ENCODE measurements around the gene SRGAP3.

The SRGAP3 gene

DNA sequence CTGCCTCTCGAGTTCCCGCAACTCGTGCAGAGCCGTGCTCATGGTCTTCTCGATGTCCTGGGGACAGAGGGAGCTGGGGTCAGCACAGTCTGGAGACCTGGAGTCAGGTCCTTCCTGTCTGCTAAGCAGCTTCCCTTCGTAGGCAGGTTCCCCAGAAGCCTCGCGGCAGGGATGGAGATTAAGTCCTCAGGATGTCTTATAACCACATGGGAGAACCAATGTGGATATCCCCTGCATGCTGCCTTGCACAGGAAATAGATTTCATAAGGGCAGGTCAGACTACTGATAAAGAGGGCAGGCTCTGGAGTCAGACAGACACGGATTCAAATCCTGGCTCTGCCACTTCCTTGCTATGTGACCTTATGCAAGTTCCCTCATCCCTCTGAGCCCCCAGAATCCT is 263.6 kb downstream of the SRGAP3 start:
- no peak for DNase-seq (ENCODE audit: low read depth)

DNA sequence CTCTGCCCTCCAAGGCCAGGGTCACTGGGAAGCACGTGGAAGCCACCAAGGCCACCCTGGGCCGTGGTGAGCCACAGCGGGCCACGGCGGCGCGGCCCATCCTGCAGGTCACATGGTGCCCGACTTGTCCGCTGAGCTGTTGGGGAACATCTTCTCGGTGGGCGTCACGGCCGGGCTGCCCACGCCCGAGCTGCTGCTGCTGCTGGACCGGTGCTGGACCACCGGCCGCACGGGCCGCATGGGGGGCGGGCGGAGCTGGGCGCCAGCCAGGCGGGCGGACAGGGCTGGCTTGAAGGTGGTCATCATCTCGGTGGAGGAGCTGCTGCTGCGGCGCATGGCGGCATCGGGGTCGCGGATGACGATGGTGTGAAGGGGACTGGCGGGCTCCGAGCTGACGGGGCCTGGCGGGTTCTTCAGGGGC is 264.0 kb downstream of the SRGAP3 start:
- DNase-seq (ENCODE audit: low read depth) = no peak

DNA sequence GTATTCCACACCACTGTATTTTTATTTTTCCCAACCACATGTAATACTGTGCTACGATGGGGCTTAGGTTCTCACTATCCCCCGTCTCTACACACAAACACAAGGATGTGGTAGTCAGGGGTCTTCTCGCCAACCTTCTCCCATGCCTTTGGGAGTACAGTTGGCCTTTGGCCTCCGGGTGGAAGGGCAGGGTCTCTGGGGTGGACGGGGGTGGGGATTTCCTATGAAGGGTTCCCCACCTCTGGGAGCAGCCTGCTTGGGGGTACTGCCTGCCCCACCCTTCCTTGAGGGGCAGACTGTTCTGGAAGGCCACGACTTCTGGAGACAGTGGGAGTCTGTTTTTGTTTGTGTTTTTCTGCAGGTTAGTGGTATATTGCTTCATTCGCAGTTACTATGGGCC is 264.9 kb downstream of the SRGAP3 start:
- DNase-seq (ENCODE audit: low read depth) = no peak

DNA sequence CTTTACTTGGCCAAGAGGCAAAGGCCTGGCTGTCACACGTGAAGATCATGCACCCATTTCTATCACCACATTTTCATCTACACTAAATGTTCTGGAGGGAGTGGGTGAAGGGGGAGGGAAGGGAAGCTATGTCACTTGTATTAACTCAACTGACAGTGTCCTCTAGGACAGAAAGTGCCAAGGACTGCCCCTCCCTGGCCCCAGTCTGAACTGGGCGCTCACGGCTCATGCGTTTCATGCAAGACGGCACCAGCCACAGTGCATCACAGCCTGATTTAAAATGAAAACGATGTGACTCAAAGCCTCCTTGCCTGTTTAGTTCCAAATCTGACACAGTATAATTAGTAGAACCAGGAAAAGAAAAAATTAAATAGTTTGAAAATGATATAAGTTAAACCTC is 265.4 kb downstream of the SRGAP3 start:
- no peak for DNase-seq (ENCODE audit: low read depth)

- no peak for DNase-seq (ENCODE audit: low read depth)
These were observed 265.9 kb downstream of the SRGAP3 start for GRCh38 chr3:8983591-8983990.

GRCh38 chr3:8983026-8983425 is 266.4 kb downstream of the SRGAP3 start:
- no peak for DNase-seq (ENCODE audit: low read depth)

GRCh38 chr3:8982509-8982908 is 266.9 kb downstream of the SRGAP3 start:
- no peak for DNase-seq (ENCODE audit: low read depth)

DNA sequence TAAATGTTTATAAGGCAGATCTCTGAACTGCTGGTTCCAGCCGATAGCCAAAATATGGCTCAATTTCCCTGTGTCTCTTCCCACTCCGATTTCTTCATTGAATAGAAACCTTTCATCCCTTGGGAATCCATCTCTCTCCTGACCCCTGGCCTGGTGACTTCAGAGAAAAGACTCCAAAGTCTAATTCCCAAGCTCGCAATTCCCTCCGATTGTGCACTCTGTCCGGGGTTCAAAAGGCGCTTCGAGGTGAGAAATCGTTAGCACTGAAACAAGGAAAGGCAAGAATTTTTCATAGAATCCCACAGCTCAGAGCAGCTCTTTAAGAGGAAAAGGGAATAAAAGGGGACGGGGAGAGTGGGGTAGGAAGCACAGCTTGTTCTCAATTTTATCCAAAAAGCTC is 267.7 kb downstream of the SRGAP3 start:
- no peak for DNase-seq (ENCODE audit: low read depth)

DNA sequence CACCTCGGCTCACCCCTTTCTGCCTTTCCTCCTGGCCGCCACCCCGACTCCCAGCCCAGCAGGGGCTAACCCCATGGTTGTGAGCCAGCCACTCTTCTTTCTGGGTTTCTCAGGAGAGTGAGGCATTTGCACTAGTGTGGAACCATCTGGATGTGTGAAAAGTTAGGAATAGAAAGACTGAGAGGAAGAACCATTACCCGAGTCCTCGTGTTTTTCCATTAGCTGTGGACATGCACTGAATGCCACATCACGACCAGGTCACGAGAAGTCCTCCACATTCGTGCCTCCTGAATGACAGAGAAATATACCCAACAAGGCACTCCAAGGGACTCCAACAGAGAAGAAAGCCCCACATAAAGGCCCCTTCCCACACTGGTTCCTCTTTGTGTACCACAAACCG is 268.1 kb downstream of the SRGAP3 start:
- no peak for DNase-seq (ENCODE audit: low read depth)

DNA sequence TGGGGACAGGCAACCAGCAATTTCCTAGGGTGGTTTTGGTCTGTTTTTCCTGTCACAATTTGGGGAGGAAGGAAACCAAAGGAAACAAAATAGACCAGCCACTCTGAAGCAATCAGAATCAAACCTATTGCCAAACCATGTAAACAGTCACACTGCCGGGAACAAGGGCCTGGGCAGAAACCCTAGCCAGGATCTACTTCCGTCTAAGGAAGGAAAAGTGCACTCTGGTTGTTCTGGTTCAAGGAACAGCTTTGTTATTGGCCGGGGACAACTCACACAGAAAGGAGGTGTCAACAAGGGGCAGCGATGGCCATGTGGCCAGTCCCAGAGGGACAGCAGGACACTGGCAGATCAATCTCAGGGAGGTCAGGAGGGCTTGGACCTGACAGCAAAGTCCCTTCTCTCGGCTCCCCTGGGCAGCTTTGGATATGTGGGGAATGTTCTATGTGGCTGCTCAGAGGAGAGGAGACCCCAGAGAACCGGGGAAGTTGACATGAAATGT is 268.6 kb downstream of the SRGAP3 start:
- DNase-seq (ENCODE audit: low read depth) = no peak

GRCh38 chr3:8979262-8979661 is 270.2 kb downstream of the SRGAP3 start:
- no peak for DNase-seq (ENCODE audit: low read depth)

DNA sequence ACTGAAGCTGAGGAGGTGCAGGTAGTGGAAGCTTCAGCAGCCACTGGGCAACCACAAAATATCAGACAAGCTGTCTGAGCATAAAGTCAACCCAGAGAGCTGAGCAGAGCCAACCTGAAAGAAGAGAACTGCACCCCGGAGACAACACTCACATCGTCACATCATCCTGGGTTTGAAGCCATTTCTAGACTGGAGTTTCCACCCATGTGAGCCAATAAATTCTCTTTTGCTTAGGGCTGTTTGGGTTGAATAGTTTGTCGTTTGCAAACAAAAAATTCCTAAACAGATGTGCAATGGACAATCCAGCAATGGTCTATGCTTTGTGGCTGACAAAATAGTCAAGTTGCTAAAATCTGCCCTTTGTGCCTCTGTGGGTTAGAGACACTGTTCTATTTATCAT is 270.9 kb downstream of the SRGAP3 start:
- no peak for DNase-seq (ENCODE audit: low read depth)

DNA sequence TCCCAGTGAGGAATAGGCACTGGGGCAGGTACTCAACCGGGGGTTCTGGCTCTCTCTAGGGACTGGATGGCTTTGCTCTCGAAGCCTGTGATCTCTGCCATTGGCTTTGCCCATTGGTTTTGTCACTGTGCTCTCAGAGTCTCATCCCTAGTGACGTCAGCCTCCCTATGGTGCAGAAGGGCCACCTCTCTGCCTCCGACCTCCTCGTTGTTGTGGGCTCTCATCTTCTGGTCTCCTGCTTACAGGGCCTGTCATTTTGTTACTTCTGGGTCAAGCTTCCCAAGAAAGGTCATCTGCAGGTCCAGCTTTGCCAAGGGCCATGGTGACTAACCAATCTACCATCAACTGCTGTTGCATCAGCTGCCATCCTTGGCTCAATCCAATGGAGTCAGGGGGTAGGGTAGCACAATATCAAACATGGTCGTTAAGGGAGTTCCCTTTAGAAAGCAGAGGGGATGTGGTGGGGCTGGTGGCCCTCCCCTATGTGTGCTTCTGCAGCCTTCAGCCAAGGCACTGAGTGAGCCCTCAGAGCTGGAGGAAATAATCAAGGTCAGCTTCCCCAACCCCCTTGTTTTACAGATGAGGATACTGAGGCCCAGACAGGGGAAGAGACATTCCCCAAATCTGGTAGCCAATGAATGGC is 272.8 kb downstream of the SRGAP3 start:
- DNase-seq (ENCODE audit: low read depth) = no peak

GRCh38 chr3:8975081-8976020 is 274.1 kb downstream of the SRGAP3 start:
- DNase-seq (ENCODE audit: low read depth) = no peak

DNA sequence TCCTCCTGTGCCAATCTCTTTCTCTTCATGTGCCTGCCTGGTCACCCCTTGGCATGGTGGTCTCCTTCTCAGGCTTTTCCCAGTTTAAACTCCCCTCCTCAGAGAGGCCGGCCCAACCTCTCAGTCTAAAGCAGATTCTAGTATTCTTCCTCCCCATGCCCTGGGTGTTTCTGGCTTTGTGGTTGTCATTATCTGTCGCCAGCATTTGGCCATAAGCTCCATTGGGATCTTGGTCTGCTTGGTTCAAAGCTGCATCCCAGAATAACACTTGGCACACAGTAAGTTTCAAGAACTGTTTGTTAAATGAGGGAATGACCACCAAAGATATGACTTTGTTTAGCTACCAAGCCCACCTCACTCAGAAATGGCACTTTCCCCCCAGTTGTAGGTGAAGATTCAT is 275.0 kb downstream of the SRGAP3 start:
- DNase-seq (ENCODE audit: low read depth) = no peak

DNA sequence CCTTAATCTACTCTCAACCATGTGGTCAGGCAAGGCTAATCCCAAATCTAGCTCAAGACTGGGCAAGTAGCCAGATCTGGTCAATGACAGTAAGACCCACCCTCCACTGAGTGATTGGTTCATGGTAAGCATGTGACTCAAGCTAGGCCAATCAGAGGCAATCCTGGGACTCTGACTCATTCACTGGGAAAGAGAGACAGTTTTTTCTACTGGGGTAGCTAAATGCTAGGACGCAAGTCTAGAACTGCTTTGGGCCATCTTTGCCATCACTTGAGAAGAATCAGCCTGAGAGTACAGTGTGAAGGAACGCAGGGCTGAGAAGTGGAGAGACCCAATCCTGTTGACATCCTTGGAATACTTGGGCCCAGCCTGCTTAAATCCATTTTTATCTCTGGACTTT is 276.8 kb downstream of the SRGAP3 start:
- DNase-seq (ENCODE audit: low read depth) = no peak

DNA sequence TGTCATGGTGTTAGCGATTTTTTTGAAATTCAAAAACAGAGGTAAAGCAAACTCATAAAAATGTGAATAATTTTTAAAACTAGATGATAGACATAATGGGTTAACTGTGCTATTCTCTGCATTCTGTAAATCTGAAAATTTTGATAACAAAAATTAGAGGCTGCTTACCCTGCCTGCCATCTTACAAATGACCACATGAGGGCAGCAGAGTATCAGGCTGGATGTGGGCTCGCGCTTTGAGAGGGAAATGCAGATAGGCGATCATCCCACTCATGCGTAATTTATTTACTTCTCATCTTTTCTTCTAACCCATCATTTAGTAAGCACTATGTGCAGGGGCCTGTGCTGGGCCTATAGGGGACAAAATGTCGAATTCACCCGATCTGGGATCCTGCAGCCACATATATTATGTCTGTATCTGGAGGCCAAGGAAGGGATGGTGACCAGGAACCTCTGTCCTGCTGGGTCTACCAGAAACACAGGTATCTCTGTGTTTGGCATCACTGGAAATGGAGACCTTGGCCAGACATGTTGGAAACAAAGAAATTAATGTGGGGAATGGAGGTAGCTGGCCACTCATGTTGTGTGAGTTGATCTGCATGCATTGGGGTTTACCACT is 278.4 kb downstream of the SRGAP3 start:
- peak; percentile 56 for DNase-seq (ENCODE audit: low read depth)

GRCh38 chr3:8969241-8969640 is 280.2 kb downstream of the SRGAP3 start:
- no peak for DNase-seq (ENCODE audit: low read depth)

- DNase-seq (ENCODE audit: low read depth) = no peak
These were observed 281.0 kb downstream of the SRGAP3 start for GRCh38 chr3:8968375-8968882.

GRCh38 chr3:8967553-8967952 is 281.9 kb downstream of the SRGAP3 start:
- no peak for DNase-seq (ENCODE audit: low read depth)

DNA sequence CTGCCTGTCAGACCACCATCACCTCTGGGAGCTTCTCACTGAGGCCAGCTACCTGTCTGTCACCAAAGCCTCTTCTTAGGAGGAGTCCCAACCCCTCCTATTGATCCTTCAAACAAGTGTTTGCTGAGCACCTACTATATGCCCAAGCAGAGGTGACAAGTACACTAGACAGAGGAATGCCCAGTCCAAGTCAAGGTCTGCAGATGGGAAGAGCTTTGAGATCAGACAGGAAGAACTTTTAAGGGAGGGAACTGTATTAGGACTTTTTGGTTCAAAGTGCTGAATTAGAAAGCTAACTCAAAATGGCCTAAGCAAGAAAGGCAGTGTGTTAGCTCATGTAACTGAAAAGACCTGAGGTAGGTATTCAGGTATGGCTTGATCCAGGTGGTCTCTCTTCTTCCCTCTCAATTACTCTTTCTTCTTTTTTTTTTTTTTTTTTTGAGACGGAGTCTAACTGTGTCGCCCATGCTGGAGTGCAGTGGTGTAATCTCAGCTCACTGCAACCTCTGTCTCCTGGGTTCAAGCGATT is 282.6 kb downstream of the SRGAP3 start:
- no peak for DNase-seq (ENCODE audit: low read depth)

GRCh38 chr3:8966150-8966819 is 283.2 kb downstream of the SRGAP3 start:
- no peak for DNase-seq (ENCODE audit: low read depth)

Measured in activated gamma-delta T cell treated with anti-CD3 and anti-CD28 coated beads, Interleukin-2, amount 50 U/mL, for 16 hours (primary cell).